ENCODE results near the gene DDIAS.
"Not testable (repeated sequence)": the region's sequence is repeated elsewhere in the genome, so short reads cannot be mapped to it uniquely, and the experiment has no call there.

DNA sequence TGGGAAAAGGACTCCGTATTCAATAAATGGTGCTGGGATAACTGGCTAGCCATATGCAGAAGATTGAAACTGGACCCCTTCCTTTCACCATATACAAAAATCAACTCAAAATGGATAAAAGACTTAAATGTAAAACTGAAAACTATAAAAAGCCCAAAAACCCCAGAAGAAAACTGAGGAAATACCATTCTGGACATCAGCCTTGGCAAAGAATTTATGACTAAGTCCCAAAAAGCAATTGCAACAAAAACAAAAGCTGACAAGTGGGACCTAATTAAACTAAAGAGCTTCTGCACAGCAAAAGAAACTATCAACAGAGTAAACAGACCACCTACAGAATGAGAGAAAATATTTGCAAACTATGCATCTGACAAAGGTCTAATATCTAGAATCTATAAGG lies 46.6 kb upstream of the DDIAS start:
- TF ChIP-seq YY1 (IDR thresholded peaks at IDR 0.05; ENCODE audit: insufficient read depth, insufficient read length); ZNF274 (IDR thresholded peaks at IDR 0.05; ENCODE audit: low read depth, low read length): not testable (repeated sequence)
